Loucy (cell line): ENCODE measurements around the gene CAPN3.

Experiments
- CTCF ChIP-seq: fragments of 200-600 bp; sonication (generic); conservative IDR thresholded peaks from 2 replicates; pipeline ENCODE4 v1.5.1; 2014; ENCODE audit warnings: mild to moderate bottlenecking, antibody characterized with exemption, low read length
- EZH2phosphoT487 ChIP-seq: fragments of 200-600 bp; IDR thresholded peaks from 2 replicates; pipeline ENCODE4 v1.6.1; 2018; ENCODE audit warnings: antibody characterized with exemption, mild to moderate bottlenecking, moderate library complexity, borderline replicate concordance

GRCh38 chr15:42371096-42371495 lies 11.8 kb downstream of the CAPN3 start:
- TF ChIP-seq CTCF, result peak; percentile 38
- no peak for TF ChIP-seq EZH2phosphoT487
